Right lobe of liver (tissue), 4 donors: Measurements from ENCODE around the gene SLC28A3.

Experiments used
- POLR2A ChIP-seq: fragments of 450-650 bp; IDR thresholded peaks from one replicate; pipeline ENCODE4 v1.6.1; 2017; ENCODE audit warnings: antibody characterized with exemption, mild to moderate bottlenecking
- TF ChIP-seq, protein P1 (sequence below), 4 donors: fragments of 200-600 bp in 3 of 4; fragments of 450-650 bp in 1 of 4; IDR thresholded peaks; one replicate each; pipeline versions ENCODE4 v1.5.1 to v1.8.0; 2016 to 2022; ENCODE audit warnings: antibody characterized with exemption in 4 of 4, mild to moderate bottlenecking in 2 of 4
- donor health status: DM: no; HTN: no; CAD: no.
- donor health status: DM: no; HTN: no; CAD: no.
- donor health status: DM: no; HTN: yes; CAD: no.

DNA sequence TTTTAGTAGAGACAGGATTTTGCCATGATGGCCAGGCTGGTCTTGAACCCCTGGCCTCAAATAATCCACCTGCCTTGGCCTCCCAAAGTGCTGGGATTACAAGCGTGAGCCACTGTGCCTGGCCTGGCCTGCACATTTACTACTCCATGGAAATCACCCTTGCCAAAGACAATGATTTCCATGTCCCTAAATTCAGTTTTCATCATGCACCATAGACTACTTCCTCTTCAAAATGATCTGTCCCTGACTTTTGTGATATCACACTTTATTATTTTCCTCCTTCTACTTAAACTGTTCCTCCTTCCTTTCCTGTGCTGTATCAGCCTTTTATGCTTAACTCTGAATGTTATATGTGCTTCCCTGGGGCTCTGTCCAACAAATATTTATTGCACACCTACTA, 20.3 kb downstream of the SLC28A3 start:
- no peak for TF ChIP-seq POLR2A
- TF ChIP-seq, protein P1, sequence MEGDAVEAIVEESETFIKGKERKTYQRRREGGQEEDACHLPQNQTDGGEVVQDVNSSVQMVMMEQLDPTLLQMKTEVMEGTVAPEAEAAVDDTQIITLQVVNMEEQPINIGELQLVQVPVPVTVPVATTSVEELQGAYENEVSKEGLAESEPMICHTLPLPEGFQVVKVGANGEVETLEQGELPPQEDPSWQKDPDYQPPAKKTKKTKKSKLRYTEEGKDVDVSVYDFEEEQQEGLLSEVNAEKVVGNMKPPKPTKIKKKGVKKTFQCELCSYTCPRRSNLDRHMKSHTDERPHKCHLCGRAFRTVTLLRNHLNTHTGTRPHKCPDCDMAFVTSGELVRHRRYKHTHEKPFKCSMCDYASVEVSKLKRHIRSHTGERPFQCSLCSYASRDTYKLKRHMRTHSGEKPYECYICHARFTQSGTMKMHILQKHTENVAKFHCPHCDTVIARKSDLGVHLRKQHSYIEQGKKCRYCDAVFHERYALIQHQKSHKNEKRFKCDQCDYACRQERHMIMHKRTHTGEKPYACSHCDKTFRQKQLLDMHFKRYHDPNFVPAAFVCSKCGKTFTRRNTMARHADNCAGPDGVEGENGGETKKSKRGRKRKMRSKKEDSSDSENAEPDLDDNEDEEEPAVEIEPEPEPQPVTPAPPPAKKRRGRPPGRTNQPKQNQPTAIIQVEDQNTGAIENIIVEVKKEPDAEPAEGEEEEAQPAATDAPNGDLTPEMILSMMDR (IDR thresholded peaks at IDR 0.05) = no peak
